ENCODE results near the gene ESF1. TPM values are rescaled to one million over a fixed set of nuclear protein-coding genes. Genes with fewer than 3 reads are reported as not detected.

The ESF1 gene
- total and polyA plus RNA-seq, 2 experiments from 2014 or later, result 20.5 to 71.7 TPM

DNA sequence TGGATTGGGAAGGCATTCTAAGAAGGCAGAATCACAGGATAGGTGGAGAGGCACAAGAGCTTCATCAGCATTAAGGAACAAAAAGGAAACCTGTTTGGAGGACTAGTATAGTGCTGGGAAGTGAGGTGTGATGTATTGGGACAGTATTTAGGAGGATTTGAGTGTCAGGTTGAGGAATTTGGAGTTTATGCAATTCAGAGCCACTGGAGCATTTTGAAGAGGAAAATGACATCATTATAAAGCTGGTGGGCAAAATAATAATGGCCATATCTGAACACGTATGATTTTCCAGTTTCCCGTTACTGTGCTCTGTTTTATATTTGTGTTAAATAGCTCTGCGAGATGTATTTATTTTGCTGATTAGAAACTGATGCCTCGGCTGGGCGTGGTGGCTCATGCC, 14.3 kb upstream of the ESF1 start (continued):
- no peak for TF ChIP-seq ZNF462 (CRISPR knock-in tag; IDR thresholded peaks at IDR 0.05)

DNA sequence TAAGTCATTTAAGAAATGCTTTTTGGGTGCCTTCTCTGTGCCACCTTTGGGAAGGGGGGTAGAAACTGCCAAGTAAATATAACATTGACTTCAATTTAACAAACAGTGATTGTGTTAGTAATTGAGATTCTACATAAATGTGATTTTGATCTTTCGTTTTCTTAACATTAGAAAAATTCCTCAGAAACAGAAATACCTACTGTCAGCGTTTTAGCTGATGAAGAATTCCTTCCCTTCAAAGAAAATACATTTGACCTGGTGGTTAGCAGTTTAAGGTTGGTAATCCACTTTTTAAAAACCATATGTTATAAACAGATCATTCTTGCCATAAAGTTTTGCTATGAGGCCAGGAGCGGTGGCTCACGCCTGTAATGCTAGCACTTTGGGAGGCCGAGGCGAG, 9.9 kb upstream of the ESF1 start:
- no peaks in the 10 kb centered on the region for H3K9me2 ChIP-seq (ENCODE audit: insufficient read depth)
- H3K4me3 Mint-ChIP-seq, result no peak overlapping the region
- H3K4me1 Mint-ChIP-seq, result no peaks in the 10 kb centered on the region
- no peaks in the 10 kb centered on the region for H3F3A ChIP-seq (replicated peaks; ENCODE audit: low read depth)
- no peak for DNase-seq (ENCODE audit: low spot score)
- no peak for TF ChIP-seq STAT1 (IDR thresholded peaks at IDR 0.05; ENCODE audit: unreplicated experiment)
- no peak for TF ChIP-seq ZNF462 (CRISPR knock-in tag; IDR thresholded peaks at IDR 0.05)
- H3K27ac ChIP-seq (ENCODE audit: low read depth), result no peak overlapping the region
- H3K4me2 ChIP-seq, result no peak overlapping the region
- H3K79me2 ChIP-seq (replicated peaks; ENCODE audit: insufficient read depth), result peaks cover 6% of the 10 kb centered on the region; the same call in 1 of the 2 replicates
- no peaks in the 10 kb centered on the region for H3K27me3 ChIP-seq (ENCODE audit: insufficient read depth)
- H3K4me3 ChIP-seq, result no peak overlapping the region
- H3K36me3 Mint-ChIP-seq (ENCODE audit: low read depth), result peaks cover 81% of the 10 kb centered on the region
- H3K27me3 Mint-ChIP-seq (ENCODE audit: insufficient read depth, low read depth, poor library complexity), result no peaks in the 10 kb centered on the region
- no peak overlapping the region for H3K27ac Mint-ChIP-seq
- no peak for ATAC-seq
- no peaks in the 10 kb centered on the region for H3K9me3 Mint-ChIP-seq
- peaks cover 51% of the 10 kb centered on the region for H3K36me3 ChIP-seq (ENCODE audit: insufficient read depth)
- H4K20me1 ChIP-seq (replicated peaks; ENCODE audit: insufficient read depth), result 0 out of 2 replicates have a peak, but pooled peaks cover 2% of the 10 kb centered on the region
- H2AFZ ChIP-seq, result no peak overlapping the region
- H3K4me1 ChIP-seq (ENCODE audit: insufficient read depth), result no peaks in the 10 kb centered on the region
